ENCODE measurements around the gene MPP2.
A peak's percentile ranks its signal among the peaks of the same experiment; 100 is the strongest.

Gene MPP2

DNA sequence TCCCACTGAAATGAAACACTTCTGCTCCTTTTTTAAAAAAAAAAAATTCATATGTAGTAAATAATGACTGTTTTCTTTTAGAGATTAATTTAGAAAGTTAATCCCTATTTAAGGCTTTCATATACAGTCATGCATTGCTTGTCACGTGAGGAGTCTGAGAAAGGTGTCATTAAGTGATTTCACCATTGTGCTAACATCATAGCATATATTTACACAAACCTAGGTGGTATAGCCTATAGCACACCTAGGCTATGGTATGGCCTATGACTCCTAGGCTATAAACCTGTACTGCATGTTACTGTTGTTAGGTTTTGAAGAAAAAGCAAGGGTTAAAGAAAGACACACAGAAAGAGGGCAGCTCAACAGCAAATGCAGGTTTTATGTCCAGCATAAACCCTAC lies 21.3 kb upstream of the MPP2 start:
- no peak for DNase-seq

DNA sequence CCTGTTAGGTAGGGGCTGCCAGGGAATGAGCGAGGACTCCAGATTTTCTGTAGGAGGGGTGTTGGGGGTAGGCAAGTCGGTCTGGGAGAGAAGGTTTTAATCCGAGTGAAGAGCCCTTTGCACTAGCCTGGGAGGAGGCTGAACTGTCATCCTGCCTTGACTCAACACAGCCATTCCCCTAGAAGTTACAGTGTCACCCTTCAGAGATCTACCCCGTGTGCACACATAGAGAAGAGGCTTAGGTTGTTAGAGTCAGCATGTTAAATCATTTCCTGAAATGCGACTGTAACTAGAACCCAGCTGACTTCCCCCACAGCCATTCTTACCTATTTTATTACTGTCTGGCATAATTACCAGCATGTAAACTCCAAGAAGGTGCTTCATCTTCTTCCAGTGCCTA lies 20.6 kb upstream of the MPP2 start:
- DNase-seq, result peak in 1 of 2 donors; percentile 21

DNA sequence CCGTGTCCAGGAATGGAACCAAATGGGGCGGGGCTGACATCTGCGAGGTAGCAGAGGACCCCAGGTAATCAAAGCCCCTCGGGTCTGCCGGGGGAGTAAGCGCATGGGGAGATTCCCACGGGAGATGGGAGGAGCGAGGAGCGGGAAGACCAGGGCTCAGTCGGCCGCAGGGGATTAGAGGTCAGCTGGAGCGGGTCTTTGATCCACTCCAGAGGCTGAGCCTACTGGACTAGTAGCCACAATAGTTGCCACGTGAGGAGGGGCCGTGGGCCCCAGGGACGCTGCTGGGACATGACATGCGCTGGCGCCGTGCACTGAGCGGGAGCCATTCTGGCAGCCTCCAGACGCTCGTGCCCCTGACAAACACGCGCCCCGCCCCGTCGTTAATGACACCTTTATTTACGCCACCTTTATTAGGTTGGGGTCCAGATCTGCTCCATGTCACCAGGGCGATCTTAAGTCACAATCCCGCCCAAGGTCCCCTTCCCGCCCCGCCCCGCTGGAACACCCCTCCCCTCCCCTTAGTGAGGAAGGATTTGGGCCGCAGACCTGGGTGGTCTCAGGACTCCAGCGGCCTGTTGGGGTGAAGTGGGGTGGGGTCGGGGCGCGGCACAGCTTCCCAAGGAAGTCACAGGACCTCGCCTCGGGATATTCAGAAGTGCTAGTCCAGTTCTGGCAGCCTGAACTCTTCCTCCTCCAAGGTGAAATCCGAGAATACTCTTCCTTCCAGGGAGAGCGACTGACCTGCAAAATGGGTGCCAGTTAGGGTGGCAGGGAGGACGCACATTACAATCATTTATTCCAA lies 19.9 kb upstream of the MPP2 start:
- no peak for DNase-seq

DNA sequence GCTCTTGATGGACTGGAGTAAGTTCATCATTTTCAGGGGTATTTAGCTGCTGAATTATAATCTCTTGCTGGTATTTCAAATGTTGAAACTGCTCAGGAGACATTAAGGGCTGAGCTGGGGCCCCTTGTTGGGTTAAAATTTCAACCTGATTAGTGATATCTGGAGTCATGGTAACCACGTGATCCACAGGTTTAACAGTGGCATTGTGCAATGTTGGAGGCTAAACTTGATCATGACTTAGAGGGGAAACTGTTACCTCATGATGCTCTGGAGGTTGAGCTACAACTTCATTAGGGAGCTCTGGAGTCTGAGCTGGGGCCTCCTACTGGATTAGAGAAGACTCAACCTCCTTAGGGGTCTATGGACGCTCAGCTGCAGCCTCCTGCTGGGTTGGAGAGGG lies 17.2 kb upstream of the MPP2 start:
- DNase-seq, result no peak

DNA sequence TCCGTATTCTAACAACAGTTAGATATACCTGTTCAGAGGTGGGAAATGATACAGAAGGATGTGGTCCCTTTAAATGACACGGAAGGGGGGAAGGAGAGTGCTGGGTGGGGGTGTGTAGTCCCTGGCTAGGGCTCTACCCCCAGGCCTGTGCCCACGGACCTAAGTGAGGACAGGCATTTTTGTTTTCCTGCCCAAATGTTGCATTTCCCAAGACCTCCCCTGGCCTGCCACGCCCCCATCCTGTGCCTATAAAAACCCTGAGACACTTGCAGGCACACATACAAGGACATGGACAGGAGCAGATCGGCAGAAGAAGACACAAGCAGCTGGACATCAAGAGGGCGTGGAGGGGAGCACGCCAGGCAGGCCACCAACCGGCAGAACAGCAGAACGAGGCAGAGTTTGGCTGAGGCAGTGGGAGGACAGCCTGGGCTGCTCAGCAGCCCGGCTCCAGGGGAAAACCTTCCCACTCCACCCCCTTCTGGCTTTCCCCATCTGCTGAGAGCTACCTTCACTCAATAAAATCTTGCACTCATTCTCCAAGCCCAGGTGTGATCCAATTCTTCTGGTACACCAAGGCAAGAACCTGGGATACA lies 13.3 kb upstream of the MPP2 start:
- DNase-seq, result no peak

DNA sequence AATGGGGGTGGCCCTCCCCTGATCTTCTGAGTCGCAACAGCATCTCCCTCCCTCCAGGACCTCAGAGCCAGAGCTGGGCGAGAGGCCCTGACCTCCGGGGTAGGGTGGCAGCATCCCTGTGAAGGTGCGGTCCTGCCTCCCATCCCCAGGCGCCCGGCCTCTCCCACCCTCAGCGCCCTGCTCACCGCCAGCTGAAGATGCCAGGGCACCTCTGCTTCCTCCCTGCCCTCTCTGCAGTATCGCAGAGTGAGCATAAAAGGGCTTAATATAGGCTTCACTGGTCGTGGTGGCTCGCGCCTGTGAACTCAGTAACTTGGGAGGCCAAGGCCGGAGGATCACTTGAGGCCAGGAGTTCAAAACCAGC lies 10.7 kb upstream of the MPP2 start:
- DNase-seq, result no peak

DNA sequence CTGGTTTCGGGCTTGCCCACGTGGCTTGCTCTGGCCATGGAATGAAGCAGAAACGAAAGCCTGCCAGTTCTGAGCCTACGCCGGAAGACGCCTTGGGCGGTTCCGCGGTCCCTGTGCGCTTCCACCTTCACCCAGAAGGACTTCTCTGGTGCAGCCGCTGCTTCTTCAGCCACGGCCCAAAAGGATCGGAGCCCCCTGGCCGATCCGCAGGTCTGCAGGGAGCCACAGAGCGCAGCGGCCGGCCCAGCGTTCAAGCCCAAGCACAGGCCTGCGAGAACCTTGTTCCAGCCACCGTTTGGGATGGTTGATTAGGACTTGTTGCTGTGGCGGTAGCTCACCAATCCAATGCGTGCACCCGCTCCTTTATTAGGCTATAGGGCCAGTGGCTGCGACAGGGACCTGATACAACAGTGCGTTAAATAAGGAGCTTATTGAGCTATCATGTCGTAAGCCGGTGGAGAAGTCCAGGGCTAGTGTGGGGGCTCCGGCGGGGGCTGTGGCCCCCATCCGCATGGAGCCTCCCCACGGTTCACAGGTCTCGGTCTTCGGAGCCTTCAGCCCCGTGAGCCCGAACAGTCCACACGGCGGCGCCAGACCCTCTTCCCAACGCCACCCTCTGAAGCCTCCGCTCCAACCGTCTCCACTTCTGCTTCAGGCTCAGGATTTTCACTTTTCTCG lies 10.2 kb upstream of the MPP2 start:
- peak; percentile 40 to 61 for DNase-seq

DNA sequence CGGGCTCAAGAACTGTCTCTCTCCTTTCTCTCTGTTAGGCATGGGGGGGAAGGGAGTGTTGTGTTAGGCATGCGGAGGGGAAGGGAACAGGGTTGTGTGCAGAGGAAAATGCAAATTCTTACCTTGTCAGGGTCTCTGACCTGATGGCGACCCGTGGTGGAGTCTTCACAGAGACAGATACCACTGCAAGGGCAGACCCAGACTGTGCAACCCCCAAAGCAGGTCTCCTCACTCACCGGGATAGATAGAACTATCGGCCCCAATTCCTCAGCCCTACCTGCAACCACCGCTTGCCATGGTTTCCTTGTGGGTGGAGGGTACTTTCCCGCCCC lies 9.6 kb upstream of the MPP2 start:
- DNase-seq, result no peak

DNA sequence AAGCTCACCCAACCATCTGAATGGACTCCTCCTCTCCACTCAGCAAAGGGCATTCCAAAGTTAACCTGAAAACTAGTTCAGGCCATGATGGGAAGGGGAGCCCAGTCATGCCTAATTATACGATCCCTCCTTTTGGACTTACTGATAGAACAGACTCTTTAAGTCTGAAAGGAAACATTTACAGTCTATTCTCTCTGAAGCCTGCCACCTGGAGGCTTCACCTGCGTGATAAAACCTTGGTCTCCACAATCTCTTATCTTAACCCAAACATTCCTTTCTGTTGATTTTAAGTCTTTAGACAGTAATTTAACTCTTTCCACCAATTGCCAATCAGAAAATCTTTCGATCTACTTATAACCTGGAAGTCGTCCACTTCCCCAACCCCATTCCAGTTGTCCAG lies 9.0 kb upstream of the MPP2 start:
- no peak for DNase-seq

DNA sequence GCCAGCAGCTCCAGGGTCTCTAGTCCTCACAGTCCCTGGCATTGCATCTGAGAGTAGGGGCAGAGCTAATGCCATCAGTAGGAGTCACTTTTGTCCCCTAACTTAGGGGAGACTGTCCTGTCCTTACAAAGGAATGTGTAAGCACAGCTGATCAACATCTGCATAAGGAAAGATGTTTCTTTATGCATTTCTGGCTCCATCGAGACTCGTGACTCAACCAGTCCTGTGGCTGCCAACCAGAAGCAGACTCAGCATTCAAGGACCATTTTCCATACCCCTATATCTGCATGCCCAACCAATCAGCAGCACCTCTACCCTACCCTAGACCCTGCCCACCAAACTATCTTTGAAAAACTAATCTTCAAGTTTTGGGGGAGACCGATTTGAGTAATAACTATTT lies 8.2 kb upstream of the MPP2 start:
- no peak for DNase-seq

DNA sequence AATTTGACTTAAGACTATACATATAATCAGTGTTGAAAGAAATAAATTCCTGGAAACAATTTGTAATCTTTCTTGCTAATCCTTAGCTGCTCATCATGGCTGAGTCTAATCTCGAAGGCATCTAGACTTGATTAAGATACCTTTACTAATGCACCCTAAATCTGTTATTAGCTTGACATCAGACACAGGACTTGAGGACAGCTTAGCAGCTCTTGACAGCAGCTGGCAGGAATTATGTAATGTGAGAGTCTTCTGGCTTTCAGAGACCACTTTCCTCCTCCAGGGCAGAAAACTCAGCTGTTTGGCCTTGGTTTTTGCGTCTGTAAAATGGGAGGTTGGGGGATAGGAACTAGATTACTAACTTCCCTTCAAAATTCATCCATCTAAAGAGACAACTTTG lies 7.1 kb upstream of the MPP2 start:
- DNase-seq, result no peak

DNA sequence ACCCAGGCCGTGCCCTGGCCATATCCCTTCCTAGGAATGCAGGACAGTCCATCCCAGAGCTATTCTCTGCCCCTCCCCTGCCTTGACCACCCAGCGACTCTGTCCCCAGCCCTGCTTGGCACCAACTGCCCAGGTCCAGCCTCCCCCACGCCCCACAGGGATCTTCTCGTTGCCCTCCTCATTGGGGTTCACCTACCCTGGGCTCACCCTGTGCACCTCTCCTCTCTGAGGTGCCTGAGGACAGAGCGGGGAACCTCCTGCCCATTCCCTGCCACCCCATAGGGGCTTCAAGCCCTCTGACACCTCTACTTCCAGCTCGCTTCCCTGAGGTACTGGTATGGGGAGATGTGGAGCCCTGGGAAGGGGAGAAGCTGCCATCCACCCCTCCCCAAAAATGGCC lies 6.2 kb upstream of the MPP2 start:
- no peak for DNase-seq

DNA sequence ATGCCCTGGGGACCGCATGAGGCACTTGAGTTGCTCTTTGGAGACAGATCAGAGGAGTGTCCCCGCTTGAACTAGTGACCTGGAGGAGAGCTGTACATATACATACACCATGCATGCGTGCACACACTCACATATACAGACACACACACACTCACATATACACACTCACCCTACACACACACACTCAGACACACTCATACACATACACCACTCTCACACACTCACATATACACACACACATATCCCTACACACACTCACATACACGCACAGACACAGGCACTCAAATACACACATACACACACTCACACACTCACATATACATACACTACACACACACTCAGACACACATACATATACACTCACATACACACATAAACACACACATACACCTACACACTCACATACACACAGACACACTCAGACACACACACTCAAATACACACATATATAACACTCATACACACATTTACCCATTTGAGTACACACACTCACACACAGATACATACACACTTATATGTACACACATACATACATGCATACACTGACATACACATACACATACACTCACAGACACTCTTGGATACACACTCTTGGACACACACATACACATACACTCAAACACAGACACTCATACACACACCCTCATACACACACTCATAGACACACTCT lies 5.4 kb upstream of the MPP2 start:
- DNase-seq, result no peak

DNA sequence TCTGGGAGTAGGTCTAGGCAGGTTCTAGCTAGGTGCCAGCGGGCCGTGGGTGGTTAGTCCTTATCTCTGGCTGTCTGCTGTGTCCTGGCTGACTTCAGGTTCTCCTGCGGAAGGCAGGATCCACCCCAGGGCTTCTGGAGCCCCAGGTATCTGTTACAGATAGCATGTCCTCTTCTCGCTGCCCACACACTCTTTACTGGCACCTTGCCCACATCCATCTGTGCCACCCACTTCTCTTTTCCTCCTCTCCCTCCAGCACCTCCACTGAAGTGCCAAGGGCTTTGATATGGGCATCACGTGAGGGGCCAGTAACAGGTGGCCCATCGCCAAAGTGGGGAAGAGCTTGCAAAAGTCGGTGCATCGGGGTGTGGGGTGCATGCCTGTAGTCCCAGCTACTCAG lies 4.6 kb upstream of the MPP2 start:
- no peak for DNase-seq

DNA sequence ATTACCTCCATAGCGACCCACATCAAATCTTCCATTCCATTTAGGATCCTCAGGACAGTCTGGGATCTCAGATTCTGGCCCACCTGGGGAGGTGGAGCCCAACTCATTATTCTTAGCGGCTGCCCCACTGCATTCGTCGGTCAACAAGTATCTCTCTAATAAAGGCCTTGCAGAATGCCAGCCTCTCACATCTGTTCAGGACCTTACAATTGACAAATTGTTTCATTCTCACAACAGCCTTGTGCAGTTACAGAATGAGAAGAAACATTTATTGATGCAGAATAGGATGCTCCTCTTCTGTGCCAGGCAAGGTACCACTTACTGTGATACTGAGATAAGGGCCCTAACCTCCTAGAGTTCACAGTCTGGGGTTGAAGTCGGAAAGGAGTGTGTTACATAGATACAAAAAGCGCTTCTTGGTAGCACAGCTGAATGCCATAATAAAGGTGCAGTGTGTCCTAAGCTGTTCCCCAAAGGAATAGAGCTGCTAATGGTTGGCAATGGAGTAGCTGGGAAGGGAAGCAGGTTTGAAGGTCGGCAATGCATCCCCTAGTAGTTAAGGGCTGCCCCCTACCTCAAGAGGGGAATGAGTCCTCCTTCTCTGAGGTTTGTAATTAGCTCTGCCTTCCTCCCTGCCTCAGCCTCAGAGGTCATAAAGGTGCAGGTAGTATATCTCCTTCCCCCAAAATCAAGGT lies 2.3 kb upstream of the MPP2 start:
- DNase-seq, result no peak

DNA sequence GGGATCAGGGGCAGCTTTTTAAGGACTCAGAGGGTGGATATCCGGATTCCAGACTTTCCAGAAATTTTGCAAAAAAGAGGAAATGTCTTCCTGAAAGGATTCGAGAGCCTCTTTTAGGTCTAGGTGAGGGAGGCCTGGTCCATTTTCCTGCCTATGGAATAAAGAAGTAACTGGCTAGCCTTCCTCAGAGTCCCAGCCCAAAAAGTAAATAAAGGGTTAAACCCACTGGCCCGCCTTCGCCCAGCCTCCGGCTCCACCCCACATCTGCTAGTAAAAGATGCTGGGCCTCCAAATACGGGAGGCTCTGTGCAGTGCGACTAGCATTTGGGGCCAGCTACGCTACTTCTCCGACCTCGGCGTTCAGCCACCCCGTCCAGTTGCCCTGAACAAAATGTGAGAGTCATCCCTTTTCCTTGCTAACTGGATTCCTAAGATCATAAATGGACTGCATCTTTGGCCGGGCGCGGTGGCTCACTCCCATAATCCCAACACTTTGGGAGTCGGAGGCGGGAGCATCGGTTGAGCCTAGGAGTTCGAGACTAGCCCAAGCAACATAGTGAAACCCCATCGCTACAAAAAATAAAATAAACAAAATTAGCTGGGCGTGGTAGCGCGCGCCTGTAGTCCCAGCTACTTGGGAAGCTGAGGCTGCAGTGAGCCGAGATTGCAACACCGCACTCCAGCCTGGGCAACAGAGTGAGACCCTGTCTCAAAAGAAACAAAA lies 824 bp upstream of the MPP2 start:
- DNase-seq, result peak; percentile 42 to 63

DNA sequence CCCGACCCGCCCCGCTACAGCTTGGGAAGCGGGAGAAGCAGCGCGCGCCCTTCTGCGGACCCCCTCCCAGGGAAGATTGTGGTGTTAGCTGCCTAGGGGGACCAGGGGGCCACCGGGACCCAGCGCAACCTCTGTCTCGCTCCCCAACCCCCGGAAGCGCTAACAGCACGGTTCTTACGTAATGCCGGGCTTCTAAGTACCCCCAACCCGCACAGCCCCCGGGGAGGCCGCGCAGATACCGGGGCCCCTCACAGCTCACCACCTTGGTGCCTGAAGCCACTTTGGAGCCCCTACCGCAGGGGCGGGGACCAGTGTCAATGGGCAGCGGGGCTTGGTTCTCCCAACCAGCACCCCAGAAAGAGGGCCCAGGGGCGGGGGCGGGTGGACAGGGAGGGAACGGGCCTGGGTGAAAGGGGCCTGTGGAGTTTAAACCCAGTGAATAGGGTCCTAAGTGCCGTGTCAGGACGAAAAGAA lies 348 bp downstream of the MPP2 start:
- peak; percentile 11 to 28 for DNase-seq

DNA sequence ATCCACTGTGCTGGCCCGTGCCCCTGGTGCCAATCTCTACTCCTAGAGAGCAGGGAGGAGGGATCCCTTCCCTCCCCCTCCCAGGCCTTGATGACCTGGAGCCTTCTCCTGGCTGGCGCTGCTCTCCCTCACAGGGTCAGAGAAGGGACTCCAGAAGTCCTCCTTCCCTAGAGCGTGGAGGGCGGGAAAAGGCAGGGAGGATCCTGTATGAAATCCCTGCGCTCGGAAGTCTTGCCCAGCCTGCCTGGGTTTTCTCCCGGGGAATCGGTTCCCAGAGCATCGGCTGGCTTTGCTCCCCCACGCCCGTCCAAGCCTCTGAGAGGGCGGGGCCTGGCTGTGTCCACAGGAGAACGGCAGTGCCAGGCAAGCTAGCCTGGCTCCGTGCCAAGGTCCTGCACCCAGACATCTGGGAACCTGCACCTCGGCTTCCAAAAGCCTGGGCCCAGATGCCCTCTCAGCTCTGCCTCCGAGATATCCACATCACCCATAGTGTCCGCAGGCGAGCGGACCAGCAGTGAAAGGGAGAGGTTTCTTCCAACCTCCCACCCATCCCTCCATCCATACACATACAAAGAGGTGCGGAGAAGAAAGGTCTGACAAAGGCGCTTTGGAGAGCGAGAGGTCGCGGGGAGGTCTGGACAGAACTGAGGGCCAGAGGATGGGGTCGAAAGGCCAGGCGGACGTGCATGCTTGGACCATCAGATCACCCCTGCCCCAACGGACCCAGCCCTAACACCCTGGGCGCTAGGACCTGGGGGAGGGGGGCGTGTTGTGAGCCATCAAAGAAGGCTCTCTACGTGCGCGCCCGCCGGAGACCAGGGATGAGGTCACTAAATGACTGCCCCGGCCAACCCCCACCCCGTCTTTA lies 1.1 kb downstream of the MPP2 start:
- DNase-seq, result peak; percentile 45 to 53

DNA sequence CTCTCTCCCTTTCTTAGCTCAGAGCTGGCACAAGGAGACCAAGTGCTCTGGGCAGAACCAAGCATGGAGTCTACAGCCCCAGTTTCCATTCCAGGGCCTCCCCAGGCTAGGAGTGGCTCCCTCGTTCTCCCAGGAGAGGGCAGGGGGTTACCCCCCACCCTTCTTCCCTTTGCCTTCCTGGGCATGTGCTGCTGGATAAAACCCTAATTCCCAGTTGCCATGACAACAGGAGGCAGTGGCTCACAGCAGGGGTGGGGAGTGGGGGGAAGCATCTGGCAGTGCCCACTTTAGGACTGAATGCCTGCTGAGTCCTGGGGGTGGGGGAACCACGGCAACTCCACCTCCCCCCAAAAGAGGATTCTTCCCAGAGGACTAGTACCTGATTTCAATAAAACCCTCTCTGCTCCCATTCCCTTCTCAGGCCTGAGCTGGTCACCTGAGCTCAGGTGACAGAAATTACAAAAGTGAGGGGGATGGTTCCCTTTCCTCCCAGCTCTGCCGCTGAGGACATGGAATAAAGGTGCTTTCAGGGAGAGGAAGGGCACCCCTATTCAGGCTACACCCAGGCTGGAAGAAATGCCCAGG lies 1.8 kb downstream of the MPP2 start:
- no peak for DNase-seq

DNA sequence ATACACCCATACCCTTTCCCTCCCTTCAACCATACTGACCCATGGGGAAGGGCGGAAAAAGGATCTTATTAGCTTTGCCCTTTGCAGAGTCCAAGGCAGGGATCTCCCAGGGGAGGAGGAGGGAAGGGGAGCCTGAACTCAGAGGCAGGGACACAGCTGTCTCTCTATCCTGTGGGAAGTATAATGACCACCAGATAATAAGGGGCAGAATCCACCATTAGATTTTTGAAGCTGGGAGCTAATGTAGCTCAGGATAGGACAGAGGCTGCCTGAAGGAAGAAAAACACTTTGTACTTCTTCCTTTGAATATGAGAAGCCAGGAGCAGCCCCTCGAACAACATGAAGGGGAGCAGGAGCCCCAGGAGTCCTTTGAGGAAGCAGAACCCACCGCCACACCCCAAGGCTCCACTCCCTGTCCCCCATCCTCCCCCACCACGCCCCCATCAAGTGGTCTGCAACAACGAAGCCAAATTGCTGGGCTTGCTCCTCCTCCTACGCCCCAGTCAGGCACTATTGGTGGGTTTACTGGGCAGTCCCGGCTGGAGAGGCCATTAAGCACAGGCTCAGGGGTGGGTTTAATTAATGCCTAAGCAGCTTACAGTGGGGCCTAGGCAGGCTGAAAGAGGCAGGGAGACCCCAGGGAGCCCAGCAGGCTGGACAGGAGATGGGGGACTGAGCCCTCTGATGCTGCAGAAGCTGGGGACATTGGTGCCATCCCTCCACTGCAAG lies 5.3 kb downstream of the MPP2 start:
- no peak for DNase-seq
